Colonic mucosa (tissue), 4 donors: ENCODE data around the gene XRCC3. TPM values are rescaled to one million over a fixed set of nuclear protein-coding genes. Genes with fewer than 3 reads are reported as not detected.
"Not testable (repeated sequence)": the region's sequence is repeated elsewhere in the genome, so short reads cannot be mapped to it uniquely, and the experiment has no call there.

Experiments used
- DNase-seq: peaks from one replicate; pipeline ENCODE4 v3.0.0-alpha.2; 2020
- H3K27ac ChIP-seq: fragments of 200-600 bp; one replicate; pipeline ENCODE4 v1.8.0; 2021
- H3K27me3 ChIP-seq: fragments of 200-600 bp; one replicate; pipeline ENCODE4 v1.8.0; 2021
- H3K36me3 ChIP-seq: fragments of 200-600 bp; one replicate; pipeline ENCODE4 v1.8.0; 2021
- H3K4me1 ChIP-seq: fragments of 200-600 bp; one replicate; pipeline ENCODE4 v1.8.0; 2021; ENCODE audit warnings: mild to moderate bottlenecking
- H3K4me3 ChIP-seq: fragments of 200-600 bp; one replicate; pipeline ENCODE4 v1.8.0; 2021
- H3K9ac ChIP-seq, 2 donors: one replicate each; pipeline ENCODE4 v1.7.0; 2013; ENCODE audit warnings: control low read depth in 2 of 2, low read depth in 2 of 2, low read length in 2 of 2
- H3K9me3 ChIP-seq: fragments of 200-600 bp; one replicate; pipeline ENCODE4 v1.8.0; 2021
- CTCF ChIP-seq: fragments of 200-600 bp; IDR thresholded peaks from one replicate; pipeline ENCODE4 v1.8.0; 2022; ENCODE audit warnings: antibody characterized with exemption, mild to moderate bottlenecking
- intact Hi-C: fragments of 100-400 bp; cut with DNase I; formaldehyde crosslinking; loops from one replicate; pipeline ENCODE4 v1.14.1; 2022
- total RNA-seq, 2 donors: library from RNA; stranded (reverse); fragmentation: NEBNext Ultra II Directional in 1 of 2; extraction: Animal tissue kit (Norgen Biotek cat#: 25700) in 1 of 2; gene quantifications; one replicate each; pipeline ENCODE4 v1.2.1, GENCODE V29; 2021
- donor health status: healthy.
- donor health status: DM: no; HTN: no; CAD: no.
- donor health status: DM: no; HTN: no; CAD: no.

Gene XRCC3
- total RNA-seq, 2 donors from 2014 or later: 8.3 to 70.0 TPM

GRCh38 chr14:103656756-103657133 lies 58.5 kb downstream of the XRCC3 start:
- H3K36me3 ChIP-seq: no peaks in the 10 kb centered on the region
- H3K4me3 ChIP-seq: no peak overlapping the region
- H3K9ac ChIP-seq: no peak overlapping the region
- intact Hi-C loops: no loop called here
- H3K4me1 ChIP-seq: no peaks in the 10 kb centered on the region
- no peak for DNase-seq
- no peak overlapping the region for H3K27ac ChIP-seq
- no peaks in the 10 kb centered on the region for H3K9me3 ChIP-seq
- TF ChIP-seq CTCF: no peak
- no peaks in the 10 kb centered on the region for H3K27me3 ChIP-seq

- intact Hi-C loops: no loop called here
- H3K9ac ChIP-seq: no peak overlapping the region
- no peak overlapping the region for H3K4me3 ChIP-seq
- no peak for DNase-seq
- H3K27ac ChIP-seq: no peak overlapping the region
- H3K36me3 ChIP-seq: no peaks in the 10 kb centered on the region
- H3K4me1 ChIP-seq: no peaks in the 10 kb centered on the region
- H3K9me3 ChIP-seq: no peaks in the 10 kb centered on the region
- TF ChIP-seq CTCF: no peak
- no peaks in the 10 kb centered on the region for H3K27me3 ChIP-seq
These were observed 59.1 kb downstream of the XRCC3 start for GRCh38 chr14:103656031-103656755.

GRCh38 chr14:103654619-103655018 lies 60.6 kb downstream of the XRCC3 start:
- no peaks in the 10 kb centered on the region for H3K36me3 ChIP-seq
- no peak overlapping the region for H3K4me3 ChIP-seq
- H3K27me3 ChIP-seq: no peaks in the 10 kb centered on the region
- no peak for TF ChIP-seq CTCF
- H3K9ac ChIP-seq: no peak overlapping the region
- H3K4me1 ChIP-seq: no peaks in the 10 kb centered on the region
- intact Hi-C loops: no loop called here
- H3K27ac ChIP-seq: no peak overlapping the region
- H3K9me3 ChIP-seq: no peaks in the 10 kb centered on the region
- no peak for DNase-seq

DNA sequence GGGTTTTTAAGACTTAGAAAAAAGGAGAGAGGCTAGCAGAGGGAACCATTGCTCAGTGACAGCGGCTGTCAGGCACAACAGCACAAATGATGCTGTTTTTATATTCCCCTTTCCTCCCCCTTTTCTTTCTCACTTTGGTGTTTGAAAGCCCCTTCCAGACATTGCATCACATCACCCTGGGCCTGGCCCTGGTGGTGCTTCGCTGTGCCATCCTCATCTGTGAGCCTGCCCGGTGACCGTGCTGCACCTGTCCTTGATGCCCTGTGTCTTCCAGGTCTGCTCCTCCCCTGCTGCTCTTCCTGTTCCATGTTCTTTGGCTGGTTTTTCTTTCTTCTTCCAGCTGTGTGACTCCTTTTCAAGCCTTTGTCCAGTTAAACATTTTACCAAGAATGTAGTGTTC lies 61.4 kb downstream of the XRCC3 start:
- no peak for DNase-seq
- intact Hi-C loops: no loop called here
- Histone ChIP-seq H3K9me3 (no peaks in the 10 kb centered on the region), H3K27me3 (no peaks in the 10 kb centered on the region), H3K4me1 (no peaks in the 10 kb centered on the region), H3K27ac (no peak overlapping the region), H3K4me3 (no peak overlapping the region), H3K9ac (no peak overlapping the region), H3K36me3 (no peaks in the 10 kb centered on the region)
- no peak for TF ChIP-seq CTCF

DNA sequence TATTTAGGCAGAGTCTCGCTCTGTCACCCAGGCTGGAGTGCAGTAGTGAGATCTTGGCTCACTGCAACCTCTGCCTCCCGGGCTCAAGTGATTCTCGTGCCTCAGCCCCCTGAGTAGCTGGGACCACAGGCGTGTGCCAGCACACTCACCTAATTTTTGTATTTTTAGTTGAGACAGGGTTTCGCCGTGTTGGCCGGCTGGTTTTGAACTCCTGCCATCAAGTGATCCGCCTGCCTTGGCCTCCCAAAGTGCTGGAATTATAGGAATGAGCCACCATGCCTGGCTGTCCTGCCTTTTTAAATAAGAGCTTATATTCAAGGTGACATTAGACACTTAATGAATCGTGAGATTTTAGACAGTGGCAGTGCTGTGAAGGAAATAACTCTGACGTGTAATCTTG lies 61.9 kb downstream of the XRCC3 start:
- not testable (repeated sequence) for H3K27ac ChIP-seq

DNA sequence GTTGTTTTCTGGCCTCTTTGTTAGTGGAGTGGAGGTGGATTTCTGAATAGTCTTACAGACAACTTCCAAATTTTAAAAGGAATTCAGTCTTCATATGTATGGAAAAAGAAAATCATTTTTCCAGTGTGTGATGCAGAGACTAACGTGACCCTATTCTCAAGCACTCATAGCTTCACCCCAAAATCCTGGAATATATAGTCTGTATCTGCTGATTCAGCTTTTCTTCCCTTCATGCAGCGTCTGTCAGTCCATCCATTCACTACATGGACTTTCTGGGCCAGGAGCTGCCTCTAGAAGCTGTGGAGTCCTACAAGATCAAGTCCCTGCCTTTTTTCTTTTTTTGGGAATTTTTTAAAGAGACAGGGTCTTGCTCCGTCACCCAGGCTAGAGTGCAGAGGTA lies 62.4 kb downstream of the XRCC3 start:
- intact Hi-C loops: no loop called here
- DNase-seq: no peak
- H3K9me3 ChIP-seq: no peaks in the 10 kb centered on the region
- H3K4me1 ChIP-seq: no peaks in the 10 kb centered on the region
- H3K27ac ChIP-seq: no peak overlapping the region
- H3K27me3 ChIP-seq: no peaks in the 10 kb centered on the region
- no peak overlapping the region for H3K4me3 ChIP-seq
- TF ChIP-seq CTCF: no peak
- no peaks in the 10 kb centered on the region for H3K36me3 ChIP-seq
- H3K9ac ChIP-seq: no peak overlapping the region

More for the DNA sequence above, 61.9 kb downstream of the XRCC3 start:
- H3K9ac ChIP-seq, H3K4me1 ChIP-seq, H3K36me3 ChIP-seq, H3K4me3 ChIP-seq, H3K9me3 ChIP-seq, intact Hi-C loops, H3K27me3 ChIP-seq, DNase-seq: not testable (repeated sequence)
